Activated CD4-positive, alpha-beta memory T cell treated with anti-CD3 and anti-CD28 coated beads for 36 hours (primary cell): Measurements from ENCODE around the gene PCP2. TPM values are rescaled to one million over a fixed set of nuclear protein-coding genes. Genes with fewer than 3 reads are reported as not detected.

Experiments
- CTCF ChIA-PET: fragments of 350-600 bp; sonication (Branson Sonifier 250); formaldehyde crosslinking; loops from one replicate; lab custom pipeline; 2021; ENCODE audit warnings: antibody characterized with exemption, inconsistent platforms; lab: Charles Lee
- POLR2A ChIA-PET: fragments of 350-600 bp; sonication (Branson Sonifier 250); formaldehyde crosslinking; loops from one replicate; lab custom pipeline; 2021; ENCODE audit warnings: antibody characterized with exemption; lab: Charles Lee
- DNase-seq: peaks from one replicate; pipeline ENCODE4 v3.0.0-alpha.2; 2020
- H3K27ac Mint-ChIP-seq: one replicate; pipeline ENCODE4 v1.8.0; 2021; ENCODE audit warnings: mixed read lengths
- H3K27me3 Mint-ChIP-seq: one replicate; pipeline ENCODE4 v1.8.0; 2021; ENCODE audit warnings: mixed read lengths
- H3K36me3 Mint-ChIP-seq: one replicate; pipeline ENCODE4 v1.8.0; 2021; ENCODE audit warnings: mixed read lengths
- H3K4me1 Mint-ChIP-seq: one replicate; pipeline ENCODE4 v1.8.0; 2021; ENCODE audit warnings: low read depth, mixed read lengths
- H3K4me3 Mint-ChIP-seq: one replicate; pipeline ENCODE4 v1.8.0; 2021; ENCODE audit warnings: mild to moderate bottlenecking, mixed read lengths
- H3K9me3 Mint-ChIP-seq: one replicate; pipeline ENCODE4 v1.8.0; 2021; ENCODE audit warnings: mixed read lengths
- intact Hi-C: fragments of 100-400 bp; cut with micrococcal nuclease; formaldehyde crosslinking; loops from one replicate; pipeline ENCODE4 v1.15.1; 2023
- total RNA-seq, 2 experiments: library from RNA; stranded (reverse); gene quantifications; one replicate each; pipeline ENCODE4 v1.2.3, GENCODE V29; 2021

The PCP2 gene
- total RNA-seq, 2 experiments from 2014 or later = 0.41 to 0.62 TPM

GRCh38 chr19:7622933-7623685, 10.4 kb downstream of the PCP2 start:
- Mint-ChIP-seq H3K27me3 (no peaks in the 10 kb centered on the region), H3K27ac (no peak overlapping the region), H3K4me1 (peaks cover 9% of the 10 kb centered on the region), H3K4me3 (no peak overlapping the region), H3K36me3 (peaks cover 32% of the 10 kb centered on the region), H3K9me3 (no peaks in the 10 kb centered on the region)
- ChIA-PET POLR2A (no interaction called here), CTCF (interaction anchor here (0.7 kb wide), 1 partner anchor 176 kb away, joined by 3 read pairs; no protein-coding TSS in a partner anchor)
- intact Hi-C loops = no loop called here
- DNase-seq = no peak

GRCh38 chr19:7620442-7621412, 12.8 kb downstream of the PCP2 start:
- POLR2A ChIA-PET = no interaction called here
- no peaks in the 10 kb centered on the region for H3K4me1 Mint-ChIP-seq
- intact Hi-C loops = no loop called here
- H3K36me3 Mint-ChIP-seq = peaks cover 37% of the 10 kb centered on the region
- H3K27me3 Mint-ChIP-seq = no peaks in the 10 kb centered on the region
- H3K27ac Mint-ChIP-seq = no peak overlapping the region
- CTCF ChIA-PET = no interaction called here
- DNase-seq = no peak
- H3K4me3 Mint-ChIP-seq = no peak overlapping the region
- H3K9me3 Mint-ChIP-seq = no peaks in the 10 kb centered on the region

- no peak for DNase-seq
- ChIA-PET CTCF (no interaction called here), POLR2A (no interaction called here)
- intact Hi-C loops = no loop called here
- Mint-ChIP-seq H3K9me3 (no peaks in the 10 kb centered on the region), H3K4me3 (no peak overlapping the region), H3K27ac (no peak overlapping the region), H3K27me3 (no peaks in the 10 kb centered on the region), H3K4me1 (no peaks in the 10 kb centered on the region), H3K36me3 (peaks cover 37% of the 10 kb centered on the region)
These were observed 13.7 kb downstream of the PCP2 start for GRCh38 chr19:7619671-7620441.

GRCh38 chr19:7618771-7619510, 14.6 kb downstream of the PCP2 start:
- H3K27ac Mint-ChIP-seq = no peak overlapping the region
- CTCF ChIA-PET = no interaction called here
- POLR2A ChIA-PET = no interaction called here

GRCh38 chr19:7618348-7618747, 15.2 kb downstream of the PCP2 start:
- no peak overlapping the region for H3K4me3 Mint-ChIP-seq
- no peak for DNase-seq
- no peaks in the 10 kb centered on the region for H3K9me3 Mint-ChIP-seq
- H3K27me3 Mint-ChIP-seq = no peaks in the 10 kb centered on the region
- H3K36me3 Mint-ChIP-seq = peaks cover 35% of the 10 kb centered on the region
- H3K27ac Mint-ChIP-seq = no peak overlapping the region
- ChIA-PET POLR2A (no interaction called here), CTCF (no interaction called here)
- no peaks in the 10 kb centered on the region for H3K4me1 Mint-ChIP-seq
- intact Hi-C loops = no loop called here

More at GRCh38 chr19:7618771-7619510, 14.6 kb downstream of the PCP2 start:
- no peaks in the 10 kb centered on the region for H3K9me3 Mint-ChIP-seq
- DNase-seq = no peak
- no peak overlapping the region for H3K4me3 Mint-ChIP-seq
- H3K4me1 Mint-ChIP-seq = no peaks in the 10 kb centered on the region
- intact Hi-C loops = no loop called here
- H3K36me3 Mint-ChIP-seq = peaks cover 35% of the 10 kb centered on the region
- no peaks in the 10 kb centered on the region for H3K27me3 Mint-ChIP-seq

- H3K4me3 Mint-ChIP-seq = no peak overlapping the region
- no peaks in the 10 kb centered on the region for H3K9me3 Mint-ChIP-seq
- POLR2A ChIA-PET = no interaction called here
- no peaks in the 10 kb centered on the region for H3K4me1 Mint-ChIP-seq
- CTCF ChIA-PET = no interaction called here
- no peak for DNase-seq
- H3K36me3 Mint-ChIP-seq = peaks cover 29% of the 10 kb centered on the region
- no peak overlapping the region for H3K27ac Mint-ChIP-seq
- intact Hi-C loops = no loop called here
- H3K27me3 Mint-ChIP-seq = no peaks in the 10 kb centered on the region
These were observed 15.8 kb downstream of the PCP2 start for GRCh38 chr19:7617735-7618134.

GRCh38 chr19:7617172-7617571, 16.3 kb downstream of the PCP2 start:
- Mint-ChIP-seq H3K36me3 (peaks cover 28% of the 10 kb centered on the region), H3K9me3 (no peaks in the 10 kb centered on the region), H3K4me1 (no peaks in the 10 kb centered on the region), H3K27me3 (no peaks in the 10 kb centered on the region), H3K27ac (no peak overlapping the region), H3K4me3 (no peak overlapping the region)
- CTCF ChIA-PET = no interaction called here
- POLR2A ChIA-PET = no interaction called here
- intact Hi-C loops = no loop called here
- DNase-seq = no peak

GRCh38 chr19:7614859-7615741, 18.4 kb downstream of the PCP2 start:
- no peaks in the 10 kb centered on the region for H3K27me3 Mint-ChIP-seq
- no peak for DNase-seq
- no peaks in the 10 kb centered on the region for H3K4me1 Mint-ChIP-seq
- H3K27ac Mint-ChIP-seq = no peak overlapping the region
- intact Hi-C loops = no loop called here
- ChIA-PET POLR2A (no interaction called here), CTCF (no interaction called here)
- no peak overlapping the region for H3K4me3 Mint-ChIP-seq
- H3K9me3 Mint-ChIP-seq = no peaks in the 10 kb centered on the region
- peaks cover 21% of the 10 kb centered on the region for H3K36me3 Mint-ChIP-seq

GRCh38 chr19:7612282-7613274, 20.9 kb downstream of the PCP2 start:
- Mint-ChIP-seq H3K27me3 (no peaks in the 10 kb centered on the region), H3K4me3 (no peak overlapping the region), H3K9me3 (no peaks in the 10 kb centered on the region), H3K27ac (no peak overlapping the region), H3K4me1 (no peaks in the 10 kb centered on the region), H3K36me3 (peaks cover 6% of the 10 kb centered on the region)
- intact Hi-C loops = no loop called here
- ChIA-PET CTCF (interaction anchor here (0.7 kb wide), 1 partner anchor 194 kb away, joined by 4 read pairs; no protein-coding TSS in a partner anchor), POLR2A (no interaction called here)
- DNase-seq = no peak
